SK-N-SH (cell line): ENCODE results near the gene CPB1. TPM values are rescaled to one million over a fixed set of nuclear protein-coding genes. Genes with fewer than 3 reads are reported as not detected.
"Not testable (repeated sequence)": the region's sequence is repeated elsewhere in the genome, so short reads cannot be mapped to it uniquely, and the experiment has no call there.

Experiments used
- CTCF ChIA-PET: fragments of 300-600, 350-600 bp; formaldehyde crosslinking; extraction: SDS; loops from one replicate; lab custom pipeline; 2021; lab: Yijun Ruan, JAX
- POLR2A ChIA-PET: fragments of 350-600 bp; sonication (Branson Sonifier 250); formaldehyde crosslinking; extraction: SDS; loops from one replicate; lab custom pipeline; 2020; ENCODE audit warnings: antibody characterized with exemption, inconsistent platforms; lab: Yijun Ruan, JAX
- DNase-seq: peaks from one replicate; pipeline ENCODE4 v3.0.0; 2012
- H2AFZ ChIP-seq: fragments of 200-600 bp; sonication (generic); 2 replicates; pipeline ENCODE4 v1.8.1; 2016; ENCODE audit warnings: antibody characterized with exemption, mild to moderate bottlenecking, low read depth
- H3F3A ChIP-seq: fragments of 200-600 bp; sonication (generic); replicated peaks from 2 replicates; pipeline ENCODE3; 2016; ENCODE audit warnings: antibody characterized with exemption, mild to moderate bottlenecking; ENCODE audit not compliant: insufficient read depth
- H3K27ac ChIP-seq, 2 experiments: fragments of 200-500 bp in 1 of 2; fragments of 200-600 bp in 1 of 2; sonication (Bioruptor generic) in 1 of 2; sonication (generic), shearing (Covaris generic) in 1 of 2; 2 replicates each; pipeline versions ENCODE4 v1.5.1 to v1.6.1; 2014 to 2016; ENCODE audit warnings: low read depth in 2 of 2, inconsistent platforms in 1 of 2, low read length in 1 of 2, mild to moderate bottlenecking in 1 of 2, mixed read lengths in 1 of 2
- H3K27me3 ChIP-seq: fragments of 200-600 bp; sonication (generic), shearing (Covaris generic); 2 replicates; pipeline ENCODE4 v1.6.1; 2016; ENCODE audit warnings: mixed run types; ENCODE audit not compliant: insufficient read depth
- H3K36me3 ChIP-seq, 2 experiments: fragments of 200-500 bp in 1 of 2; fragments of 200-600 bp in 1 of 2; sonication (Bioruptor generic) in 1 of 2; sonication (generic) in 1 of 2; replicated peaks in 1 of 2; 2 replicates each; pipeline versions ENCODE3 to v1.5.1; 2014 to 2016; ENCODE audit warnings: low read length in 1 of 2, mild to moderate bottlenecking in 1 of 2; ENCODE audit not compliant: insufficient read depth in 2 of 2, control insufficient read depth in 1 of 2
- H3K4me1 ChIP-seq, 2 experiments: fragments of 200-500 bp in 1 of 2; fragments of 200-600 bp in 1 of 2; sonication (Bioruptor generic) in 1 of 2; sonication (generic), shearing (Covaris generic) in 1 of 2; 2 replicates each; pipeline versions ENCODE4 v1.5.1 to v1.6.1; 2014 to 2016; ENCODE audit warnings: low read depth in 1 of 2, low read length in 1 of 2, mixed run types in 1 of 2; ENCODE audit not compliant: insufficient read depth in 2 of 2, control insufficient read depth in 1 of 2
- H3K4me2 ChIP-seq: fragments of 200-600 bp; sonication (generic), shearing (Covaris generic); 2 replicates; pipeline ENCODE4 v1.6.1; 2017; ENCODE audit warnings: mixed run types
- H3K4me3 ChIP-seq, 2 experiments: fragments of 200-500 bp in 1 of 2; fragments of 200-600 bp in 1 of 2; sonication (Bioruptor generic) in 1 of 2; sonication (generic), shearing (Covaris generic) in 1 of 2; 2 replicates each; pipeline versions ENCODE4 v1.5.1 to v1.8.1; 2014 to 2016; ENCODE audit warnings: low read depth in 2 of 2, inconsistent platforms in 1 of 2, low read length in 1 of 2, mild to moderate bottlenecking in 1 of 2, mixed read lengths in 1 of 2, moderate library complexity in 1 of 2
- H3K79me2 ChIP-seq: fragments of 200-600 bp; sonication (generic); 2 replicates; pipeline ENCODE4 v1.8.1; 2017; ENCODE audit warnings: mild to moderate bottlenecking; ENCODE audit not compliant: insufficient read depth
- H3K9ac ChIP-seq: fragments of 200-600 bp; sonication (generic); 2 replicates; pipeline ENCODE4 v1.6.1; 2017; ENCODE audit warnings: mixed run types
- H3K9me2 ChIP-seq: fragments of 200-600 bp; sonication (generic); 2 replicates; pipeline ENCODE4 v1.6.1; 2017; ENCODE audit warnings: mixed run types
- H3K9me3 ChIP-seq: fragments of 200-600 bp; sonication (generic); 2 replicates; pipeline ENCODE4 v1.6.1; 2017; ENCODE audit warnings: mixed run types, mild to moderate bottlenecking, moderate library complexity
- H4K20me1 ChIP-seq: fragments of 200-600 bp; sonication (generic); 2 replicates; pipeline ENCODE4 v1.6.1; 2017; ENCODE audit warnings: mild to moderate bottlenecking, mixed run types; ENCODE audit not compliant: insufficient read depth
- CTCF ChIP-seq: fragments of 200-600 bp; sonication (generic); IDR thresholded peaks from 2 replicates; pipeline ENCODE4 v1.6.1; 2017; ENCODE audit warnings: antibody characterized with exemption, mild to moderate bottlenecking, moderate library complexity
- FOSL2 ChIP-seq: IDR thresholded peaks from 2 replicates; pipeline ENCODE4 v1.4.0; 2012; ENCODE audit warnings: low read depth, mild to moderate bottlenecking, moderate library complexity, borderline replicate concordance
- FOXJ3 ChIP-seq: sonication (generic); formaldehyde crosslinking; IDR thresholded peaks from 2 replicates; pipeline ENCODE4 v1.5.1; 2020; ENCODE audit warnings: mild to moderate bottlenecking, missing genetic modification reagents
- FOXM1 ChIP-seq: IDR thresholded peaks from 2 replicates; pipeline ENCODE4 v1.4.0; 2012; ENCODE audit warnings: low read depth, mild to moderate bottlenecking
- GABPA ChIP-seq: IDR thresholded peaks from 2 replicates; pipeline ENCODE4 v1.4.0; 2012; ENCODE audit warnings: low read depth, mild to moderate bottlenecking
- NRF1 ChIP-seq: IDR thresholded peaks from 2 replicates; pipeline ENCODE4 v1.6.1; 2012; ENCODE audit warnings: low read depth, mild to moderate bottlenecking, low read length
- RAD21 ChIP-seq: IDR thresholded peaks from 2 replicates; pipeline ENCODE4 v1.6.1; 2012; ENCODE audit warnings: mild to moderate bottlenecking, low read length
- RCOR1 ChIP-seq: fragments of 150-350 bp; IDR thresholded peaks from 2 replicates; pipeline ENCODE4 v1.6.1; 2017; ENCODE audit warnings: antibody characterized with exemption, low read length
- RFX5 ChIP-seq: IDR thresholded peaks from 2 replicates; pipeline ENCODE4 v1.6.1; 2012; ENCODE audit warnings: mild to moderate bottlenecking, improper control_type of control experiment, low read length
- TAF1 ChIP-seq: IDR thresholded peaks from 2 replicates; pipeline ENCODE4 v1.6.1; 2012; ENCODE audit warnings: low read depth, mild to moderate bottlenecking, low read length, moderate library complexity, borderline replicate concordance
- WGBS: methylation state at CpG from one replicate; pipeline ENCODE4 v1.1.6; 2017; ENCODE audit warnings: low lambda C conversion rate; 5-methylcytosine and 5-hydroxymethylcytosine counted together
- polyA plus RNA-seq, 3 experiments: library from polyadenylated mRNA; depleted of rRNA; stranded (reverse); fragments of >200 nt; gene quantifications; 2 replicates each; pipeline ENCODE4 v1.2.3, GENCODE V29; 2012
- TF ChIP-seq, protein P1 (sequence below): fragments of 150-350 bp; IDR thresholded peaks from 2 replicates; pipeline ENCODE4 v1.6.1; 2017; ENCODE audit warnings: antibody characterized with exemption, low read length, low read depth, borderline replicate concordance
- TF ChIP-seq, protein P2 (sequence below): IDR thresholded peaks from 2 replicates; pipeline ENCODE4 v1.6.1; 2012; ENCODE audit warnings: mild to moderate bottlenecking, low read depth, low read length, moderate library complexity

CPB1 gene
- polyA plus RNA-seq, 1 of the 3 experiments (the other 2 are of a cell fraction) = 0.26 TPM

GRCh38 chr3:148786159-148786558 lies 41.5 kb upstream of the CPB1 start:
- H3K4me1 ChIP-seq, H2AFZ ChIP-seq, H3K27ac ChIP-seq, H3K4me2 ChIP-seq, H3K36me3 ChIP-seq, H3K9ac ChIP-seq, DNase-seq, H3K27me3 ChIP-seq, H3F3A ChIP-seq, H3K9me3 ChIP-seq, H4K20me1 ChIP-seq, H3K4me3 ChIP-seq, H3K79me2 ChIP-seq, POLR2A ChIA-PET, H3K9me2 ChIP-seq: not testable (repeated sequence)
- WGBS = 39% methylated on average over 4 of the region's 9 CpGs
- CTCF ChIA-PET = interaction anchor here (2.1 kb wide), 1 partner anchor 59 kb away, joined by 5 read pairs; no protein-coding TSS in a partner anchor

- Histone ChIP-seq H2AFZ (no peak overlapping the region), H3K27ac (no peak overlapping the region), H3K79me2 (no peaks in the 10 kb centered on the region; the same call in 1 of the 2 replicates), H3K4me1 (peaks cover 0 to 12% of the 10 kb centered on the region in 2 experiments; a peak in 2 of 4 replicates), H3K9me3 (no peaks in the 10 kb centered on the region), H3F3A (no peaks in the 10 kb centered on the region), H4K20me1 (no peaks in the 10 kb centered on the region), H3K9me2 (no peaks in the 10 kb centered on the region), H3K4me2 (no peak overlapping the region), H3K4me3 (no peak overlapping the region), H3K9ac (no peak overlapping the region), H3K27me3 (no peaks in the 10 kb centered on the region), H3K36me3 (no peaks in the 10 kb centered on the region)
- TF ChIP-seq RFX5 = no peak
- TF ChIP-seq RCOR1 = no peak
- no peak for TF ChIP-seq NRF1
- DNase-seq = no peak
- CTCF ChIA-PET = interaction anchor here (0.7 to 1.3 kb wide), 3 partner anchors 62 to 342 kb away, joined by 3 to 4 read pairs (median 4); no protein-coding TSS in a partner anchor
- POLR2A ChIA-PET = no interaction called here
- 56% methylated on average over 6 of the region's 6 CpGs for WGBS
Observed at GRCh38 chr3:148789146-148789545, 38.5 kb upstream of the CPB1 start.

GRCh38 chr3:148789906-148790305 lies 37.7 kb upstream of the CPB1 start:
- no peaks in the 10 kb centered on the region; the same call in 1 of the 2 replicates for H3K79me2 ChIP-seq
- no peaks in the 10 kb centered on the region for H3K36me3 ChIP-seq
- no peaks in the 10 kb centered on the region for H3F3A ChIP-seq
- WGBS = 27% methylated on average over 2 of the region's 2 CpGs
- H3K27ac ChIP-seq = no peak overlapping the region
- ChIA-PET POLR2A (no interaction called here), CTCF (interaction anchor here (1.2 kb wide), 1 partner anchor 341 kb away, joined by 4 read pairs; no protein-coding TSS in a partner anchor)
- DNase-seq = no peak
- H3K4me2 ChIP-seq = no peak overlapping the region
- peaks cover 0 to 12% of the 10 kb centered on the region in 2 experiments; a peak in 2 of 4 replicates for H3K4me1 ChIP-seq
- H3K4me3 ChIP-seq = no peak overlapping the region
- no peaks in the 10 kb centered on the region for H4K20me1 ChIP-seq
- no peak overlapping the region for H3K9ac ChIP-seq
- H3K27me3 ChIP-seq = no peaks in the 10 kb centered on the region
- no peak overlapping the region for H2AFZ ChIP-seq
- no peaks in the 10 kb centered on the region for H3K9me2 ChIP-seq
- no peaks in the 10 kb centered on the region for H3K9me3 ChIP-seq
- TF ChIP-seq RAD21 (no peak), CTCF (no peak), FOXM1 (no peak), TAF1 (no peak), FOSL2 (no peak), FOXJ3 (CRISPR knock-in tag) (no peak), GABPA (no peak)
- TF ChIP-seq, protein P1, sequence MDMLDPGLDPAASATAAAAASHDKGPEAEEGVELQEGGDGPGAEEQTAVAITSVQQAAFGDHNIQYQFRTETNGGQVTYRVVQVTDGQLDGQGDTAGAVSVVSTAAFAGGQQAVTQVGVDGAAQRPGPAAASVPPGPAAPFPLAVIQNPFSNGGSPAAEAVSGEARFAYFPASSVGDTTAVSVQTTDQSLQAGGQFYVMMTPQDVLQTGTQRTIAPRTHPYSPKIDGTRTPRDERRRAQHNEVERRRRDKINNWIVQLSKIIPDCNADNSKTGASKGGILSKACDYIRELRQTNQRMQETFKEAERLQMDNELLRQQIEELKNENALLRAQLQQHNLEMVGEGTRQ = no peak
- TF ChIP-seq, protein P2, sequence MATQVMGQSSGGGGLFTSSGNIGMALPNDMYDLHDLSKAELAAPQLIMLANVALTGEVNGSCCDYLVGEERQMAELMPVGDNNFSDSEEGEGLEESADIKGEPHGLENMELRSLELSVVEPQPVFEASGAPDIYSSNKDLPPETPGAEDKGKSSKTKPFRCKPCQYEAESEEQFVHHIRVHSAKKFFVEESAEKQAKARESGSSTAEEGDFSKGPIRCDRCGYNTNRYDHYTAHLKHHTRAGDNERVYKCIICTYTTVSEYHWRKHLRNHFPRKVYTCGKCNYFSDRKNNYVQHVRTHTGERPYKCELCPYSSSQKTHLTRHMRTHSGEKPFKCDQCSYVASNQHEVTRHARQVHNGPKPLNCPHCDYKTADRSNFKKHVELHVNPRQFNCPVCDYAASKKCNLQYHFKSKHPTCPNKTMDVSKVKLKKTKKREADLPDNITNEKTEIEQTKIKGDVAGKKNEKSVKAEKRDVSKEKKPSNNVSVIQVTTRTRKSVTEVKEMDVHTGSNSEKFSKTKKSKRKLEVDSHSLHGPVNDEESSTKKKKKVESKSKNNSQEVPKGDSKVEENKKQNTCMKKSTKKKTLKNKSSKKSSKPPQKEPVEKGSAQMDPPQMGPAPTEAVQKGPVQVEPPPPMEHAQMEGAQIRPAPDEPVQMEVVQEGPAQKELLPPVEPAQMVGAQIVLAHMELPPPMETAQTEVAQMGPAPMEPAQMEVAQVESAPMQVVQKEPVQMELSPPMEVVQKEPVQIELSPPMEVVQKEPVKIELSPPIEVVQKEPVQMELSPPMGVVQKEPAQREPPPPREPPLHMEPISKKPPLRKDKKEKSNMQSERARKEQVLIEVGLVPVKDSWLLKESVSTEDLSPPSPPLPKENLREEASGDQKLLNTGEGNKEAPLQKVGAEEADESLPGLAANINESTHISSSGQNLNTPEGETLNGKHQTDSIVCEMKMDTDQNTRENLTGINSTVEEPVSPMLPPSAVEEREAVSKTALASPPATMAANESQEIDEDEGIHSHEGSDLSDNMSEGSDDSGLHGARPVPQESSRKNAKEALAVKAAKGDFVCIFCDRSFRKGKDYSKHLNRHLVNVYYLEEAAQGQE = no peak
